ENCODE data around the gene EIF2S1.
"Not testable (repeated sequence)": the region's sequence is repeated elsewhere in the genome, so short reads cannot be mapped to it uniquely, and the experiment has no call there.

Gene EIF2S1

GRCh38 chr14:67371247-67372148 is 11.4 kb downstream of the EIF2S1 start:
- no peak for DNase-seq (ENCODE audit: insufficient read length, low spot score)
- FAIRE-seq = no peak

GRCh38 chr14:67372833-67373232 is 12.7 kb downstream of the EIF2S1 start:
- no peak for FAIRE-seq
- DNase-seq (ENCODE audit: insufficient read length, low spot score) = no peak

DNA sequence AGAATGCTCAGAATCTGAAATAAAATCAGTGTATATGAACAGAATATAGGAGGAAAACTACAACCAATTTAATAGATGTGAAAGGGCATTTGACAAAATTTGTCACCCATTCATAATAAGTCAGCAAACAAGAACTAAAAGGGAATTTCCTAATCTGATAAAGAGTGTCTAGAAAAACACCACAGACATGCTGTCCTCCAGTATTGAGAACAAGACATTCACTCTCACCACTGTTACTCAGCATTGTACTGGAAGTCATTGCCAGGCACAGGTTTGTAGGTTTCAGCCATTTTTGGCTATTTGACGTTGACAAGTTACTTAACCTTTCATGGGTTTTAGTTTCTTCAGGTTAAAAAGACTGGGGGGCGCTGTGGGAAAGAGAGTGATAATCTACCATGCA is 13.2 kb downstream of the EIF2S1 start:
- DNase-seq (ENCODE audit: insufficient read length, low spot score) = no peak
- FAIRE-seq = no peak

DNA sequence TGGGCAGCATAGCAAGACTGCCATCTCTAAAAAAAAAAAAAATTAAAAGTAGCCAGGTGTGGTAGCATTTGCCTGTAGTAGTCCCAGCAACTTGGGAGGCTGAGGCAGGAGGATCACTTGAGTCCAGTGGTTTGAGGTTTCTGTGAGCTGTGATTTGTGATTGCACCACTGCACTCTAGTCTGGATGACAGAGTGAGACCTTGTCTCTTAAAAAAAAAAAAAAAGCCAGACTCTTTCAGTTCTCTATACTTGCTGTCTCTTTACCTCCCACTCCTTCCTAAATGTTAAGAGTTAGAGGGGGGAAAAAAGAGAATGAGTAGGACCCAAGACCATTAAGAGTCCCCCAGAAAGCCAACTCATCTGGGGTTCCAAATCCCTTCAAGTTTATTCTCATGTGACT is 17.8 kb downstream of the EIF2S1 start:
- FAIRE-seq = no peak

GRCh38 chr14:67385120-67385519 is 25.0 kb downstream of the EIF2S1 start:
- FAIRE-seq (no peak), DNase-seq (ENCODE audit: insufficient read length, low spot score) (no peak)

More for the DNA sequence above, 17.8 kb downstream of the EIF2S1 start:
- DNase-seq (ENCODE audit: insufficient read length, low spot score) = no peak

GRCh38 chr14:67385618-67386017 is 25.5 kb downstream of the EIF2S1 start:
- FAIRE-seq (no peak), DNase-seq (ENCODE audit: insufficient read length, low spot score) (no peak)

DNA sequence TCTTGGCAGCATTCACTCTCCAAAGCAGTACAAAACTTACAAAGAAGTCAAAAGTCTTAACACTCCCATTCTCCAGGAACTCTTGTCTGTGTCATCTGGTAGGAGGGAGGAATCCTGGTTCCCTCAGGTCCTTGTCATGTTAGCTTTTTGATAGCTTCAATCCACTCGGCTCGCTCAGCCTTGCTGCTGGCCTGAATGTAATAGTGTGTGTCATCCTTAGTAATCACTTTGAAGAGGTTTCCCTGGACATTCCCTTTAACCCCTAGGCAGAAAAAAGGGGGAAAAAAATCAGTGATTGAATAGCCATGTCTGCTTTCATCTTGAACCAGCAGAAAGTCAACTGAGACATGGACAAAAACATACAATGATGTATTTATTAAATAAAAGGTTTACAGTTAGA is 27.1 kb downstream of the EIF2S1 start:
- no peak for FAIRE-seq
- DNase-seq (ENCODE audit: insufficient read length, low spot score) = no peak

DNA sequence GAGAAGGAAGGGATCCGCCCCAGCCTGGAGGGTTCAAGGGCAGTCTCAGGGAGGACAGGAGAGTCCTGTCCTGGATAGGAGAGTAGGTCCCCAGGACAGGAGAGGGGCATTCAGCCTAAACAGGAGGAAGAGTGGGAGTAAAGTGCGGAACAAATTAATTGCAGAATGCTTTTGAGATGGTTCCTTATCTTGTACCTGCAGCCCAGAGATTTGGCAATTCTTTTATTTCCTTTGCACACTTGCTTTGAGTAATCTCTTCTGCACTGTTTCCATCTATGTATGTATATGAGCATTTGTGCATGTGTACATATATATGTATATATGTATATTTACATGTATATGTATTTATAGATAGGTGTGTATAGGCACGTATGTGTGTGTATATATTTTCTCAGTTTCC is 29.1 kb downstream of the EIF2S1 start:
- DNase-seq (ENCODE audit: insufficient read length, low spot score) (no peak), FAIRE-seq (no peak)

DNA sequence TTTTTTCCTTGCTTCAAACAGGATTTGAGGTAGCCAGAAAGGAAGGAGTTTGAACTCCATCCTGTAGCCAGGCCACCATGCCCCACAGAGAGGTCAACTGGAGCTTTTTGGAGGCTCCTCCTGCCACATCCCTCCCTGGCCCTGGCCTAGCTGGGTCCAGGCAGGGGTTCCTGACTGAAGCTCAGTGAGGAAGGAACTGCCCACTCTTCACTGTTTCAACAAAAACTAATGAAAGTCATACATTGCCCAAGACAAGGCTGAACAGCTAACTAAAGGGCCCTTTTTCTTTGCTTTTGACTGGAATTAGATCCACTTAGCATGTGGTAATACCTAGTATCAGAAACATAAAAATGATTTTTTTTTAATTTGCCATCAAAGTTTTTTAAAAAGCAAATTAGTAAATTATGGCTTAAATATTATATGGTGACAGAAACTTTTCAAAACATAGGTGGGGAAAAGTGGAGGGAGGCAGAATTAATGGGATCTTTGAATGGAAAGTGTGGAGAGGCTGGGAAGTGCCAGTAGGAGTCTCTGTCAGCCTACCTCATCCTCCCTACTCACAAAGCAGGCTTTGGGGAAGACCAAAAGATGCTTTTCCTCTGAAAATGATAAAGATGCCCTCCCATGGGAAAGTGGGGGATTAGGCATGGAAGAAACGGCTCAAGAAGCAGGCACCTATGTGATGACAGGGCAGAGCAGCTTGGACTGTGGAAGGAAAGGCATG is 29.8 kb downstream of the EIF2S1 start:
- no peak for FAIRE-seq
- no peak for DNase-seq (ENCODE audit: insufficient read length, low spot score)

GRCh38 chr14:67391268-67391667 is 31.1 kb downstream of the EIF2S1 start:
- DNase-seq (ENCODE audit: insufficient read length, low spot score) = no peak
- no peak for FAIRE-seq

DNA sequence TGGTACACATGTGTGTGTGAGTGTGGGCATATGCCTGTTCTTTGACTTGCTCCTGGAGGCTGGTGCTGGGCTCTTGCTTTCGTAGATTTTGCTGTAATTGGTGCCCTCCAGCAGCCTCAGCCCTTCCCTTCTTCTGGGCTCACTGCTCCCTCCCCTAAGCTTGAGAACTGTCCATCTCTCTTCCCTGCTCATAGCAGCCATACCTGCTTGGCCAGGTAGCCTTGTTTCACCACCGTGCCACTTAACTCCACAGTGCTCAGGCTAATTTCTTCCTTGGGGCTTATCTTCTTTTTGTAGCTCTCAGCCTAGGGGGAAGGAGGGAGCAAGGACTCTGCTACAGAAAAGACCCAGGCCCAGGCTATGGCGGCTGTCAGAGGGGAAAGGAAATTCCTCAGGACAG is 32.0 kb downstream of the EIF2S1 start:
- FAIRE-seq = no peak
- DNase-seq (ENCODE audit: insufficient read length, low spot score) = no peak

- FAIRE-seq (no peak), DNase-seq (ENCODE audit: insufficient read length, low spot score) (no peak)
Observed at GRCh38 chr14:67392800-67393199, 32.7 kb downstream of the EIF2S1 start.

DNA sequence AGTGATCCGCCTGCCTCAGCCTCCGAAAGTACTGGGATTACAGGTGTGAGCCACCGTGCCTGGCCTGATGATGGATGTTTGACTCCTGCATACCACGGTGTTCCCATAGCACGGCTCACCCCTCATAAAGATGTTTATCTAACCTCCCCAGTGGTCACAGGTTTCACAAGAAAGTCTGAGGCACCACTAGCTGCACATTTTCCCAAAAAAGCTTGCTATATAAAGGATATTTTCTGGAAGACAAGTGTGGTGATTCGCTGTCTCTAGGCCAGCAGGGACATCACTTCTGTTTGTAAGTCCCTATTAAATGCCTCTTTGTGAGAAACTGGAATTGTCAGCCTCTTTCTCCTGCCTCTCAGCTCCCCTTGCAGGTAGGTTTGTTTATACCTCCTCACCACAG is 33.6 kb downstream of the EIF2S1 start:
- FAIRE-seq = no peak
- no peak for DNase-seq (ENCODE audit: insufficient read length, low spot score)

DNA sequence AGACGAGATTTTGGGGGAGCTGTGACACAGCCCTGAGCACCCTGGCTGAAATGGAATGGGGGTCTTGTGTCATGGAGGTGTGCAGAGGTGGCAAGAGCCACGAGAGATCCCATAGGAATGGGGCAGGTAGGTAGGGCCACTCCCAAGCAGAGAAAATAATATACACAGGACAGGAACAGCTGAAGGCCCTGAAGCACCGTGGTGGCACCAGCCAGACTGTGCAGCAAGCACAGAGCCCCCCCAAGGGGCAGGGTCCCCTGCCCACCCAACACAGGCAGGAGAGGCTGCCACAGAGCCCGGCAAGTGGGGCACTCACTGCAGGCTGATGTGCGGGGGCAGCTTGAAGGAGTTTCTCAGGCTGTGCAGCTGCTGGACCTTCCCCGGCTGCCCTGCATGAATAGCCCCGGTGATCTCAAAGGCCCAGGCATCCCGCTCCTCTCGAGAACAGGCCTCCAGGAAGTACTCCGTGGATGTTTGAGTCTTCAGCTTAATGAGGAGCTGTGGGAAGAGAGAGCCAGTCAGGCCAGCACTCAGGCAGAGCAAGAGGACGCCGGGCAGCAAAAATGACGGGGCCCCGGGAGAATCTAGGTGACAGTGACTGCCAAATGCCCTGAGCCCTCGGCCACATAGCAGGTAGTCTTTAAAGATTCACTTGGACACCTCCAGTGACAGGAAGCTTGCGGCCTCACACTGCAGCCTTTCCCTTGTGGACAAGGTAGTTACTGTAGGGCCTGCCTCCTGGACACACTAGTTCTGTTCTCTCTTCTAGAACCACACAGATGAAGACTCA is 35.2 kb downstream of the EIF2S1 start:
- DNase-seq (ENCODE audit: insufficient read length, low spot score) = no peak
- no peak for FAIRE-seq

DNA sequence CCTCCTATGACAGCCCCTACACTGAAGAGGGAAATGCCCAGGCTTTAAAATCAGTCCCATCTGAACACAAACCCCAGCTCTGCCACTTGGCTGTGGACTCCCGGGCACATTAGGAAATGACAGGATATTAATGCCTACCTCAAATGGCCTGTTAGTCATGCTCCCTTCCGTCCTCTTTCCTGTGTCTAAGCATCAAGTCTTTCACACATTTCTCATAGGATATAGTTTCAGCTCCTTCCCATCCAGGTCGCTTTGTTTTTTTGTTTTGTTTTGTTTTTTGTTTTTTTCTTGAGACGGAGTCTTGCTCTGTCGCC is 35.7 kb downstream of the EIF2S1 start:
- DNase-seq (ENCODE audit: insufficient read length, low spot score) (no peak), FAIRE-seq (no peak)

DNA sequence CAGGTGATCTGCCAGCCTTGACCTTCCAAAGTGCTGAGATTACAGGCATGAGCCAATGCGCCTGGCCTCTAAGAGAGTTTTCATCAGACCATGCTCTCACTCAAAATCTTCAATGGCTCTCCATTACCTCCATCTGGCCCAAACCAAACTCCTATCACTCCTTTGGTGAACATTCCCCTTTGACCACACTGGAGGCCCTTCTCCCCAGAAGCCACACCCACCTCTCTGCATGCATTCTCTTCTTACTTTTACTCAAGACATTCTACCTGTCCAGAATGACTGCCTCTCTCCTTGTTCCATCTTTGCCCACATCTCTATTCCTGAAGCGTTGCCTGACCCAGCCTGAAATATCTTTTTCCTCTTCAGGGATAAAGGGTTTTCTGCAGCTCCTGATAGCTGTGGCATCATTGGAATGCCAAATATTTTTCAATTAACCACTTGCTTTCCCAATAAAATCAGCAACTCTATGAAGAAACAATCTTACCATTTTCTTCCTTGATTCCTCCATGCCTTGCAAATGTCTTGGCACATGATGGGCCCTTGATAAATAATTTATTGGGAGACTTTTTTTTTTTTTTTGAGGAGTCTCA is 36.3 kb downstream of the EIF2S1 start:
- FAIRE-seq (no peak), DNase-seq (ENCODE audit: insufficient read length, low spot score) (no peak)

DNA sequence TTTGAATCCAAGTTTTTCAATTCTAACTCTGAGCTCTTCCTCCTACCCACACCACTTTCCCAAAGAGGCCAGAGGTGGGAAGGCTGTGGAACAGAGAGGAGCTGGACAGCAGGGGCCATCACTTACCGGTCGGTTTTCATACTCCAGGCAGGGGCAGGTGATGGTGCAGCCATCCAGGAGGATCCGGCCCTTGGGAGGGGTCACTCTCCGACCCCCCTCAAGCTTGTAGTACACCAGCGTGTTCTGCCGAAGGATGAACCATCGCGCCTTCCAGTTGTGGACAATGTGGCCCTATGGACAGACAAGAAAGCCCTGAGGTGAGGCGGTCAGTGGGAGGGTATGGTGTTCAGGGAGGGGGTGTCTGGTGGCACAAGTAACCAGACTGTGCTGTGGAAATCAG is 37.4 kb downstream of the EIF2S1 start:
- DNase-seq (ENCODE audit: insufficient read length, low spot score) (no peak), FAIRE-seq (no peak)

DNA sequence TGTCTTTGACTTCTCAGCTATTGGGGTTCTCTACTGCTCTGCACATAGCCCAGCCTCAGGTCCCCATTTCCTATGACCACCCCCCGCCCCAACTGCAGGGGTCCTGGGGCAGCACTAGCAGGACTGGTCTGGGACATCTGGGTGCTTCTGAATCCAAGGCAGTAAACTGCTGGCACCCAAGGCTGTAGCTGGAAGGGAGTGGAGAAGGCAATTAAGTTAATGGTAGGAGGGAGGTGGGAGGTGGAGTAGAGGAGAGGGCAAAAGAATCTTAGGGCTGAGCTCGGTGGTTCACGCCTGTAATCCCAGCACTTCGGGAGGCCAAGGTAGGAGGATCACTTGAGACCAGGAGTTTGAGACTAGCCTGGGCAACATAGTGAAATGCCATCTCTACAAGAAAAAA is 40.3 kb downstream of the EIF2S1 start:
- FAIRE-seq = no peak

GRCh38 chr14:67405771-67406170 is 45.6 kb downstream of the EIF2S1 start:
- FAIRE-seq (no peak), DNase-seq (ENCODE audit: insufficient read length, low spot score) (no peak)

More for the DNA sequence above, 40.3 kb downstream of the EIF2S1 start:
- no peak for DNase-seq (ENCODE audit: insufficient read length, low spot score)

DNA sequence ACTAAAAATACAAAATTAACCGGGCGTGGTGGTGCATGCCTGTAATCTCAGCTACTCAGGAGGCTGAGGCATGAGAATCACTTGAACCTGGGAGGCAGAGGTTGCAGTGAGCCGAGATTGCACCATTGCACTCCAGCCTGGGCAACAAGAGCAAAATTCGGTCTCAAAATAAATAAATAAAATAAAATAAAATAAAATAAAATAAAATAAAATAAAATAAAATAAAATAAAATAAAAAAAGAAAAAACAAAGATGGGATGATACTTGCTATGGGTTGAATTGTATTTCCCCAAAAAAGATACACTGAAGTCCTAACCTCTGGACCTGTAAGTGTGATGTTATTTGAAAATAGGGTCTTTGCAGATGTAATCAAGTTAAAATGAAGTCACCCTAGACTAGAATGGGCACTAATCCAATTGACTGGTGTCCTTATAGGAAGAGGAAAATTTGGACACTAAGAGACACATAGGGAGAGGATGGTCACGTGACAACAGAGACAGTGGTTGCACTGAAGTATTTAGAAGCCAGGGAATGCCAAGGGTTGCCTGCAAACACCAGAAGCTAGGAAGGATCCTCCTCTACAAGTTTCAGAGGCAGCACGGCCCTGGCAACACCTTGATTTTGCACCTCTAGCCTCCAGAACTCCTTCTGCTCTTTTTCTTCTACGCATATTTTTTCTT is 48.1 kb downstream of the EIF2S1 start:
- not testable (repeated sequence) for DNase-seq (ENCODE audit: insufficient read length, low spot score); FAIRE-seq
